Endothelial cell (in vitro differentiated cells): ENCODE data around the gene IL15. TPM values are rescaled to one million over a fixed set of nuclear protein-coding genes. Genes with fewer than 3 reads are reported as not detected.

Source experiments
- DNase-seq: peaks from one replicate; pipeline ENCODE4 v3.0.0; 2021; ENCODE audit warnings: low spot score
- H3K27ac Mint-ChIP-seq: one replicate; pipeline ENCODE4 v1.8.0; 2021; ENCODE audit warnings: mixed read lengths, inconsistent platforms; ENCODE audit not compliant: unreplicated experiment
- H3K27me3 Mint-ChIP-seq: one replicate; pipeline ENCODE4 v1.8.0; 2021; ENCODE audit warnings: mild to moderate bottlenecking, moderate library complexity, mixed read lengths, inconsistent platforms; ENCODE audit not compliant: unreplicated experiment
- H3K36me3 Mint-ChIP-seq: one replicate; pipeline ENCODE4 v1.8.0; 2021; ENCODE audit warnings: mild to moderate bottlenecking, low read depth, mixed read lengths, inconsistent platforms; ENCODE audit not compliant: unreplicated experiment
- H3K4me1 Mint-ChIP-seq: one replicate; pipeline ENCODE4 v1.8.0; 2021; ENCODE audit warnings: mild to moderate bottlenecking, mixed read lengths, inconsistent platforms; ENCODE audit not compliant: unreplicated experiment
- H3K4me3 Mint-ChIP-seq: one replicate; pipeline ENCODE4 v1.8.0; 2021; ENCODE audit warnings: mild to moderate bottlenecking, mixed read lengths, inconsistent platforms; ENCODE audit not compliant: unreplicated experiment
- H3K9me3 Mint-ChIP-seq: one replicate; pipeline ENCODE4 v1.8.0; 2021; ENCODE audit warnings: mixed read lengths, inconsistent platforms; ENCODE audit not compliant: unreplicated experiment
- CTCF ChIP-seq: fragments of 200-600 bp; sonication (generic); IDR thresholded peaks from one replicate; pipeline ENCODE4 v1.5.0; 2021; ENCODE audit warnings: antibody characterized with exemption; ENCODE audit not compliant: unreplicated experiment
- total RNA-seq: library from RNA; stranded (reverse); fragmentation: NEBNext Ultra II Directional; extraction: Animal tissue kit (Norgen Biotek cat#: 25700); gene quantifications from one replicate; pipeline ENCODE4 v1.2.1, GENCODE V29; 2021; ENCODE audit not compliant: unreplicated experiment

IL15 gene
- total RNA-seq, 1 donor from 2014 or later = 8.8 TPM

- Mint-ChIP-seq H3K27ac (no peak overlapping the region), H3K9me3 (no peaks in the 10 kb centered on the region), H3K4me3 (no peak overlapping the region), H3K36me3 (peaks cover 14% of the 10 kb centered on the region), H3K4me1 (peaks cover 4% of the 10 kb centered on the region), H3K27me3 (peaks cover 5% of the 10 kb centered on the region)
- no peak for DNase-seq
- no peak for TF ChIP-seq CTCF
Measured at GRCh38 chr4:141692081-141692480, 55.7 kb downstream of the IL15 start.

GRCh38 chr4:141697116-141697515 lies 60.7 kb downstream of the IL15 start:
- peaks cover 2% of the 10 kb centered on the region for H3K27me3 Mint-ChIP-seq
- H3K4me1 Mint-ChIP-seq = no peaks in the 10 kb centered on the region
- H3K27ac Mint-ChIP-seq = no peak overlapping the region
- H3K9me3 Mint-ChIP-seq = no peaks in the 10 kb centered on the region
- H3K36me3 Mint-ChIP-seq = no peaks in the 10 kb centered on the region
- H3K4me3 Mint-ChIP-seq = no peak overlapping the region
- DNase-seq = no peak
- no peak for TF ChIP-seq CTCF

- Mint-ChIP-seq H3K9me3 (no peaks in the 10 kb centered on the region), H3K4me1 (no peaks in the 10 kb centered on the region), H3K4me3 (no peak overlapping the region), H3K36me3 (no peaks in the 10 kb centered on the region), H3K27me3 (peaks cover 3% of the 10 kb centered on the region), H3K27ac (no peak overlapping the region)
- DNase-seq = no peak
- TF ChIP-seq CTCF = no peak
Measured at GRCh38 chr4:141702472-141703182, 66.2 kb downstream of the IL15 start.

- H3K9me3 Mint-ChIP-seq = no peaks in the 10 kb centered on the region
- DNase-seq = no peak
- H3K36me3 Mint-ChIP-seq = no peaks in the 10 kb centered on the region
- no peak for TF ChIP-seq CTCF
- no peak overlapping the region for H3K4me3 Mint-ChIP-seq
- H3K4me1 Mint-ChIP-seq = no peaks in the 10 kb centered on the region
- H3K27me3 Mint-ChIP-seq = peaks cover 3% of the 10 kb centered on the region
- H3K27ac Mint-ChIP-seq = no peak overlapping the region
Measured at GRCh38 chr4:141703497-141703896, 67.1 kb downstream of the IL15 start.

GRCh38 chr4:141705048-141705746 lies 68.8 kb downstream of the IL15 start:
- H3K4me3 Mint-ChIP-seq = no peak overlapping the region
- H3K4me1 Mint-ChIP-seq = no peaks in the 10 kb centered on the region
- no peaks in the 10 kb centered on the region for H3K36me3 Mint-ChIP-seq
- peaks cover 3% of the 10 kb centered on the region for H3K27me3 Mint-ChIP-seq
- H3K9me3 Mint-ChIP-seq = no peaks in the 10 kb centered on the region
- no peak for TF ChIP-seq CTCF
- no peak for DNase-seq
- no peak overlapping the region for H3K27ac Mint-ChIP-seq
